Stimulated activated CD8-positive, alpha-beta memory T cell treated with anti-CD3 and anti-CD28 coated beads, Interleukin-15, amount 100 ng/mL, for 4 hours (primary cell): ENCODE data around the gene RGS9.
A peak's percentile ranks its signal among the peaks of the same experiment; 100 is the strongest.

Experiments used
- DNase-seq, 2 donors: peaks; one replicate each; pipeline ENCODE4 v3.0.0-alpha.2; 2020; ENCODE audit warnings: low read depth in 2 of 2

RGS9 gene

GRCh38 chr17:65219124-65219523, 82.0 kb downstream of the RGS9 start:
- no peak for DNase-seq

DNA sequence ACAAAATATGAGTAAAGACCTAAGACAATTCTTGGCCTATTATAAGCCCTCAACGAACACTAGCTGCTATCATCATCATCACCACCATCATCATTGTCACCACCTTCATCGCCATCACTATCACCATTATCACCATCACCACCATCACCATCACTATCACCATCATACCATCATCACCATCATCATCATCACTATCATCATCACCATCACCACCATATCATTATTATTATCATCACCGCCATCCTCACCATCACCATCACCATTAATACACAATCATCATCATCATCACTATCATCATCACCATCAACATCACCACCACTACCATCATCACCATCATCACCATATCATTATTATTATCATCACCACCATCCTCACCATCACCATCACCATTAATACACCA, 82.5 kb downstream of the RGS9 start:
- no peak for DNase-seq

DNA sequence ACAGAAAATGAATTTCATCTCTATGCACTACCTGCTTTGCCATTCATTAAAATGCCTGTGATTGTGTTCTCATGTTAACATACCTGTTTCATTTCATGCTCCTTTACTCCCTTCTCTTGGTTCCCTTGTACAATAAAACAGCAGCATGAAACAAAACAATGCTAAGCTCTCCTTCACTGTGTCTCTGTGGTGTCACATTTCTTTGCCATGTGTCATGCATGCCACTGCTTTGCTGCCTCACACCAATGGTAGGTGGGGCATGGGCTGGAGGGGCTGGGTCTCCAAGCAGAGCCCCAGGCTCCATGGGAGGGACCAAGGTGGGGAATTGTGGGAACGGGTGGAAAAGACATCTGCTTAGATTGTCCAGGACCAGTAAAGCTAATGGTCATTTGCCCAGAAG, 83.6 kb downstream of the RGS9 start:
- no peak for DNase-seq

- DNase-seq = no peak
Measured at GRCh38 chr17:65222214-65222738, 85.1 kb downstream of the RGS9 start.

- no peak for DNase-seq
Measured at GRCh38 chr17:65225061-65225460, 87.9 kb downstream of the RGS9 start.

DNA sequence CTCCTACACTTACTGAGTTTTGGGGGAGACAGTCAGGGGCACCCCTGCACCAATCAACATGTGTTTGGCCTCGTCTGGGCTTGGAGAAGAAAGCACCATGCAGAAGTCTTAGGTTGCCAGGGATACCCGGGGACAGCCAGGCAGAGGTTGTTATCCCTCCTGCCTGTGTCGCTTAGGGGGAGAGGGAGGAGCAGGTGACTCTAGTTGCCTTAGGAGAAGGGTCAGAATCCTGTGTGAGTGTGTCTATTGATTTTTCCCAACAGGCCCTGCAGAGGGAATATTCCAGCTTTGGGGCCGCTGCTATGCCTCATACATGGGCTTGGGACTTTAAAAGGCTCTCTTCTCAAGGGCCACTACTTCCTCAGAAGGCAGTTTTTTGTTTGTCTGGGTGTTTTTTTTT, 89.1 kb downstream of the RGS9 start:
- DNase-seq = no peak

- DNase-seq = no peak
Measured at GRCh38 chr17:65227637-65228036, 90.5 kb downstream of the RGS9 start.

DNA sequence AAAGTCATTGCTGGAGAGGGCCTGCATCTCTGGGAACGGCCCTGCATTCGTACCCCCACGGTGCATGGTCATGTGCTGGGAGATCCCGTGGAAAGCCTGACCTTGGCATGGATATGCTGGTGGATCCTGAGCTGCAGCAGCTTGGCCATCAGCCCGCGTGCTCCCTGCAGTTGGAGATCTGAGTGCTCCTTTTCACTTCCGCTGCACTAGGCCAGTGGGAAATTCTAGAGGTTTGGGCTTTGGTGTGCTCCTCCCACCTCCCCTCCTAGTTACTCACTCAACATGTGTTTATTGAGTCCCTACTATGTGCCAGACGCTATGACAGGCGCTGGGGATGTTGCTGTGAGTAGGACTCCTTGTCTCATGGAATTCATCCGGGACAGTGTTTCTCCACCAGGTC, 91.1 kb downstream of the RGS9 start:
- no peak for DNase-seq

GRCh38 chr17:65228734-65229620, 91.8 kb downstream of the RGS9 start:
- peak in 1 of 2 donors; percentile 20 for DNase-seq

DNA sequence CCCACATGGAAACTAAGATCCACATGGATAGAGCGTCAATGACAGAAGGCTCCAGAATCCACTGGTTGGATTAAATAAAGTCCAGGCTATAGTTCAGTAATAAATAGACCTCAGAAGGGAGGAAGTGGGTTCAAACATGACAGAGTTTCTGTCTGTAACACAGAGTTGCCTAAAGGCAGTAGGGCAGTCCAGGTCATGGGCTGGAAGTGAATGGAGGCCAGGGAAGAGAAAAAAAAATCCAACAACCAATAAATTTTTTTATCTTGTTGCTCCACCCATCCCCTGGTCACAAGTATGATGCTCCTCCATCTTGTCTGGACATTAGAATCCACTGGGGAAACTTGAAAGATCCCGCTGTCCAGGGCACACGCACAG, 92.4 kb downstream of the RGS9 start:
- no peak for DNase-seq

GRCh38 chr17:65230040-65230439, 92.9 kb downstream of the RGS9 start:
- DNase-seq = no peak

DNA sequence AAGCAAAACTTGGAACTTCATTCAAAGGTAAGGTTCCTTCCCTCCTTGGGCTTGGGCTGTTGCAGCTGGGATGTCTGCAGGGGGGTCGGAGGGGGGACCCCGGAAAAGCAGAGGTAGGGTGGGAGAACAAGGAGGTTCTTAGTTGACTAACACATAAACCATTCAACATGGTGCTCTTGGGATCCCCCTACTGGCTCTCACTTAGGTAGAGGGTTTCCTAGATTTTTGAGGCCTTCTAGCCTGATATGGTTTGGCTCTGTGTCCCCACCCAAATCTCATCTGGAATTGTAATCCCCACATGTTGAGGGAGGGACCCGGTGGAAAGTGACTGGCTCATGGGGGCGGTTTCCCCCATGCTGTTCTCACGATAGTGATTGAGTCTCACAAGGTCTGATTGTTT, 93.9 kb downstream of the RGS9 start:
- no peak for DNase-seq

- DNase-seq = peak in 1 of 2 donors; percentile 16
Measured at GRCh38 chr17:65231662-65232335, 94.6 kb downstream of the RGS9 start.

- no peak for DNase-seq
Measured at GRCh38 chr17:65235284-65235683, 98.1 kb downstream of the RGS9 start.

GRCh38 chr17:65236321-65236720, 99.2 kb downstream of the RGS9 start:
- no peak for DNase-seq

GRCh38 chr17:65243838-65244625, 106.9 kb downstream of the RGS9 start:
- no peak for DNase-seq

DNA sequence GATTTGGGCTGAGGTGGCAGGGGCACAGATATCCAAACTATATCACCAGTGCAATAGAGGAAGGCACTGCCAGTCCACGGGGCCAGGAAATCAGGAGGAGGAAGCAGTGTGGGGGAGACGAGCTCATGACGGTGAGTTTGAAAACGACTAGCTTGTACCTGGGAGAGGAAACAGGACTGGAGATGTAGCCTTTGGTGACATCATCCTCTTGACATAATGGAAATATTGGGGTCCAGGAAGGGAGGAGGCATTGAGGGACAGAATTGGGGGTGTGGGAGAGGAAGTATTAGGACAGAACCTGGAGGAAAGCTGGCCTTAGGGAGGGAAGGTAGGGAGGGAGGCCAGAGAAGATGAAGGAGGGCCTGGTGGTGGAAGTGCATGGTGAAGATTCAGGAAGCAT, 109.1 kb downstream of the RGS9 start:
- no peak for DNase-seq

GRCh38 chr17:65249774-65250173, 112.6 kb downstream of the RGS9 start:
- no peak for DNase-seq

DNA sequence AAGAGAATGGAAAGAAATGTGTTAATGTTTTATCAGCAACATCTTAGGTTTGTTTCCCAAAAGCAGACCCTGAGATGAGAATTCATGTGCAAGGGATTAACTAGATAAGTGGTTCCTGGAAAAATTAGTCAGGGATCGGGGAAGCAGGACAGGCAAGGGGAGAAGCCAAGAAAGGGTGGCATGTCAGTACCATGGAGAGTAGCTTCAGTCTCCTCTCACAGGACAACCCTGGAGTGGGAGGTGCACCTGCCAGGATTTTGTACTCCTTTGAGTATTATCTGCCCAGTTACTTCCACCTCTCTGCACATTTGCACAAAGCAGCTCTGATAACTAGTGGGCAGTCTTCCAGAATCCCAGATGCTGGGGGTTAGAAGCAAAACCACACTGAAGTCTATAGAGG, 117.0 kb downstream of the RGS9 start:
- DNase-seq = no peak

GRCh38 chr17:65259281-65259680, 122.1 kb downstream of the RGS9 start:
- DNase-seq = no peak

DNA sequence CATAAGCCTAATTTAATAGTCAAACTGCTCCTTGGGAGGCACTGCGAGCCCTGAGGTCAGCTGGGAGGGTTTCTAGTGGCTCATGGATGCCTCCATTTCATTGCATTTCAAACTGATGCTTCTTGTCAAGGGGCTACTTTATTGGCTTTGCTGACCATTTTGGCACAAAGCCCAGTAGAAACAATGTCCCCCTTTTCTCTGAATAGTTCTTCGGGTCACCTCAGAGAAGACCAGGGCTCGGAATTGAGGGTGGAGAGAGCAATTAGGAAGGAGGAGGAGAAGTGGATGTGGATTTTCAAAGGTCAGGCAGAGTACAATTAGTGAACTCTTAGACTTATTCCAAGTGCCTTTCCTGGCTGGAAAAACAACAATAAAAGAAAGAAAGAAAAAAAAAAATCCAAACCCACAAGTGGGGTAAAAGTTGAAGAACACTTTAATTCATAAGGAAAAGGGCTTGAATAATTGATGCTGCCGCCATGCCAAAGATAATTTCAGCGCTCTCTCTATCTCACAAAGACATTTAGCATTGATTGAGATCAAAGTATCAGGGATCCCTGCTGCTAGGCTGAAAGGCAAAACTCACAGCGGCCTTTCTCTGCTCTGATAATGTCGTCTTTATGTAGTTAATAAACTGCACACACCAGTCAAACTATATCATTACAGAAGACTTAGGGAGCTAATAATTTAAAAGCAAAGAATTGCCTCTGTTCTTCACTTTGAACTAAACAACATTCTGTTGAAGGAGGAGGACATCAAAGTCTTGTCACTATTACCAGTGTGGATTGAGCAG, 122.7 kb downstream of the RGS9 start:
- no peak for DNase-seq
